NCI-H524 treated with DMSO at 0.1 percent for 48 hours (cell line): ENCODE measurements around the gene TUBAL3.
"Not testable (repeated sequence)": the region's sequence is repeated elsewhere in the genome, so short reads cannot be mapped to it uniquely, and the experiment has no call there.

Experiments
- DNase-seq: peaks from one replicate; lab custom pipeline; 2025; lab: John Stamatoyannopoulos, UW

Gene TUBAL3

GRCh38 chr10:5379202-5379601 is 25.4 kb downstream of the TUBAL3 start:
- DNase-seq, result not testable (repeated sequence)

- DNase-seq, result no peak
These were observed 28.2 kb downstream of the TUBAL3 start for GRCh38 chr10:5376450-5376849.

- no peak for DNase-seq
These were observed 30.6 kb downstream of the TUBAL3 start for GRCh38 chr10:5373891-5374611.

GRCh38 chr10:5373307-5373706 is 31.3 kb downstream of the TUBAL3 start:
- DNase-seq, result no peak

- DNase-seq, result no peak
These were observed 33.9 kb downstream of the TUBAL3 start for GRCh38 chr10:5370493-5371352.

GRCh38 chr10:5369362-5370158 is 35.1 kb downstream of the TUBAL3 start:
- no peak for DNase-seq

GRCh38 chr10:5365928-5366327 is 38.7 kb downstream of the TUBAL3 start:
- DNase-seq, result no peak

GRCh38 chr10:5364890-5365338 is 39.7 kb downstream of the TUBAL3 start, which contains the start of gene UCN3:
Gene UCN3 (plus strand): TSS chr10:5364966. CDS start chr10:5373721, 8,755 bp downstream.
- no peak for DNase-seq

GRCh38 chr10:5364374-5364773 is 40.3 kb downstream of the TUBAL3 start:
- no peak for DNase-seq

- DNase-seq, result no peak
These were observed 41.8 kb downstream of the TUBAL3 start for GRCh38 chr10:5362873-5363272.

- no peak for DNase-seq
These were observed 42.7 kb downstream of the TUBAL3 start for GRCh38 chr10:5361966-5362365.

- DNase-seq, result no peak
These were observed 44.2 kb downstream of the TUBAL3 start for GRCh38 chr10:5360318-5360915.

- DNase-seq, result no peak
These were observed 48.3 kb downstream of the TUBAL3 start for GRCh38 chr10:5356302-5356763.

- DNase-seq, result no peak
These were observed 48.9 kb downstream of the TUBAL3 start for GRCh38 chr10:5355594-5356301.

- DNase-seq, result no peak
These were observed 50.6 kb downstream of the TUBAL3 start for GRCh38 chr10:5354068-5354467.

- DNase-seq, result no peak
These were observed 55.3 kb downstream of the TUBAL3 start for GRCh38 chr10:5349362-5349761.

GRCh38 chr10:5346881-5347280 is 57.7 kb downstream of the TUBAL3 start:
- DNase-seq, result no peak

- DNase-seq, result no peak
These were observed 59.9 kb downstream of the TUBAL3 start for GRCh38 chr10:5344746-5345145.

GRCh38 chr10:5343979-5344378 is 60.6 kb downstream of the TUBAL3 start:
- DNase-seq, result no peak

GRCh38 chr10:5343561-5343960 is 61.1 kb downstream of the TUBAL3 start:
- DNase-seq, result no peak
